HG03342 (cell line): Measurements from ENCODE around the gene ADIPOR1.

ENCODE experiments used
- ATAC-seq: cut with Tn5 transposase; IDR thresholded peaks from one replicate; pipeline ENCODE4 v1.9.1; 2021; ENCODE audit warnings: mild to moderate bottlenecking, moderate library complexity; ENCODE audit not compliant: unreplicated experiment

ADIPOR1 gene

GRCh38 chr1:202972046-202972445 lies 13.9 kb upstream of the ADIPOR1 start:
- ATAC-seq, result no peak

- ATAC-seq, result peak; percentile 79
Observed at GRCh38 chr1:202968895-202969295, 10.8 kb upstream of the ADIPOR1 start.

GRCh38 chr1:202968351-202968750 lies 10.2 kb upstream of the ADIPOR1 start:
- ATAC-seq, result no peak

- peak; percentile 18 for ATAC-seq
Observed at GRCh38 chr1:202967684-202968281, 9.7 kb upstream of the ADIPOR1 start.

GRCh38 chr1:202966006-202966898 lies 8.1 kb upstream of the ADIPOR1 start:
- no peak for ATAC-seq

GRCh38 chr1:202965422-202965821 lies 7.3 kb upstream of the ADIPOR1 start:
- ATAC-seq, result no peak

- ATAC-seq, result no peak
Observed at GRCh38 chr1:202964791-202965410, 6.8 kb upstream of the ADIPOR1 start.

- no peak for ATAC-seq
Observed at GRCh38 chr1:202961220-202961880, 3.2 kb upstream of the ADIPOR1 start.

- ATAC-seq, result no peak
Observed at GRCh38 chr1:202959276-202959620, 1.1 kb upstream of the ADIPOR1 start.

- no peak for ATAC-seq
Observed at GRCh38 chr1:202958544-202959275, 598 bp upstream of the ADIPOR1 start.

GRCh38 chr1:202956969-202957368 lies 1.1 kb downstream of the ADIPOR1 start:
- no peak for ATAC-seq

- ATAC-seq, result no peak
Observed at GRCh38 chr1:202954057-202954745, 3.9 kb downstream of the ADIPOR1 start.

- ATAC-seq, result no peak
Observed at GRCh38 chr1:202953392-202953791, 4.7 kb downstream of the ADIPOR1 start.

- no peak for ATAC-seq
Observed at GRCh38 chr1:202952818-202953217, 5.3 kb downstream of the ADIPOR1 start.

- no peak for ATAC-seq
Observed at GRCh38 chr1:202952099-202952498, 6.0 kb downstream of the ADIPOR1 start.

- ATAC-seq, result no peak
Observed at GRCh38 chr1:202951437-202951836, 6.7 kb downstream of the ADIPOR1 start.

- ATAC-seq, result no peak
Observed at GRCh38 chr1:202945483-202945882, 12.6 kb downstream of the ADIPOR1 start.

GRCh38 chr1:202944438-202944921 lies 13.6 kb downstream of the ADIPOR1 start:
- ATAC-seq, result no peak

GRCh38 chr1:202942426-202942825 lies 15.7 kb downstream of the ADIPOR1 start:
- no peak for ATAC-seq

- ATAC-seq, result no peak
Observed at GRCh38 chr1:202941372-202941771, 16.7 kb downstream of the ADIPOR1 start.
